Astrocyte of the cerebellum (primary cell): ENCODE data around the gene ALB.

ENCODE experiments used
- DNase-seq: peaks from one replicate; pipeline ENCODE4 v3.0.0-alpha.2; 2011; ENCODE audit warnings: low read depth
- H3K4me3 ChIP-seq: 2 replicates; pipeline ENCODE4 v1.5.1; 2011; ENCODE audit warnings: mild to moderate bottlenecking, low read depth, low read length, moderate library complexity
- in situ Hi-C: cut with HindIII; loops from 2 replicates; pipeline ENCODE4 v1.10.0; 2017; ENCODE audit warnings: low sequenced_read_pairs
- TF ChIP-seq, protein P1 (sequence below): IDR thresholded peaks from 2 replicates; pipeline ENCODE4 v1.5.1; 2012; ENCODE audit warnings: low read length, low read depth, moderate library complexity, mild to moderate bottlenecking; ENCODE audit errors: missing control alignments

ALB gene

DNA sequence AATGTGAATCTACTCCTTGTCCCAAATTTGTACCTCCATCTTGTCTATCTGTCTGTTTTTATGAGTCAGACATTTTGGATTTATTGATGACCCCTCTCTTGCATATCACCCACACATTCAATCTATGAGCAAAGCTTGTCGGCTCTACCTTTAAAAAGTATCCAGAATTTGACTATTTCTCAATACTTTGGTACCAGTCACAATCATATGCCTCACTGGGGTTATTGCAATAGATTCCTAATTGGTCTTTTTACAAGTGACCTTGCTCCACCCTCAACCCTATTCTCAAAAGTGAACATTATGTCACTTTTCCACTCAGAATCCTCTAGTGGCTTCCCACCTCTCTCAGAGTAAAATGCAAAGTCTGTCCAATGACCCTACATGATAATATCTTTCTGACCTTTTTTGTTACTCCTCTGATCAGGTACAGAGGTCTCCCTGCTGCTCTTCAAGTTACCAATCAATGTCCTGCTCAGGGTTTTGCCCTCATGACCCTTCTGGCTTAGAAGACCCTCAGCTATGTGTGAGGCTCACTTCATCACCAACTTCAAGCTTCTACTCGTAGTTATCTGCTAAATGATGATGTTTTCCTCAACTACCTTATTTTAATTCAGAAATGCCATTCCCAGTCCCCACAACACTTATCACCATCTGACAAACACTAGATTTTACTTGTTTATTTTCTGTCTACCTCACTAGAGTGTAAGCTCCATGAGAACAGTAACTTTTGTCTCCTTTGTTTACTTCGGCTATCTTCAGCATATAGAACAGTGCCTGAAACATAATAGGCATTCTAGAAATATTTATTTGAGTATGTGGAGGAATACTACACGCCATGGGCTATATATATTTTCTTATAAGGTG lies 54.3 kb downstream of the ALB start:
- TF ChIP-seq, protein P1, sequence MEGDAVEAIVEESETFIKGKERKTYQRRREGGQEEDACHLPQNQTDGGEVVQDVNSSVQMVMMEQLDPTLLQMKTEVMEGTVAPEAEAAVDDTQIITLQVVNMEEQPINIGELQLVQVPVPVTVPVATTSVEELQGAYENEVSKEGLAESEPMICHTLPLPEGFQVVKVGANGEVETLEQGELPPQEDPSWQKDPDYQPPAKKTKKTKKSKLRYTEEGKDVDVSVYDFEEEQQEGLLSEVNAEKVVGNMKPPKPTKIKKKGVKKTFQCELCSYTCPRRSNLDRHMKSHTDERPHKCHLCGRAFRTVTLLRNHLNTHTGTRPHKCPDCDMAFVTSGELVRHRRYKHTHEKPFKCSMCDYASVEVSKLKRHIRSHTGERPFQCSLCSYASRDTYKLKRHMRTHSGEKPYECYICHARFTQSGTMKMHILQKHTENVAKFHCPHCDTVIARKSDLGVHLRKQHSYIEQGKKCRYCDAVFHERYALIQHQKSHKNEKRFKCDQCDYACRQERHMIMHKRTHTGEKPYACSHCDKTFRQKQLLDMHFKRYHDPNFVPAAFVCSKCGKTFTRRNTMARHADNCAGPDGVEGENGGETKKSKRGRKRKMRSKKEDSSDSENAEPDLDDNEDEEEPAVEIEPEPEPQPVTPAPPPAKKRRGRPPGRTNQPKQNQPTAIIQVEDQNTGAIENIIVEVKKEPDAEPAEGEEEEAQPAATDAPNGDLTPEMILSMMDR: no peak
- no peak for DNase-seq
- in situ Hi-C loops: no loop called here
- H3K4me3 ChIP-seq: no peak overlapping the region

DNA sequence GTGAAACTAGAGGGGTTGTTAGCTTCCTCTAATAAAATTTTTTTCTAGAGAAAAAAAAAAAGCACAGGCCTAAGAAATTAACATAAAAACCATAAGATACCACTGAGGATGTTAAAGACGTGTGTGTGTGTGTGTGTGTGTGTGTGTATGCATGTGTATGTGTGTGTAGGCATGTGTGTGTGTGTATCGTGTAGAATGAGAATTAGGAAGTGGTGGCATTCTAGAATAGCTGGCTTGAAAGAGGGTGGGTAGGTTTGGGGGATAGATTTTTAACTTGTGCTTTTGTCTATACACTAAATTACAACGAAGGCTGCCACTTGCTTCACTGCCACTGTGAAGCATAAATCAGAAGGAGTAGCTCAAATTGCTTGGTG lies 54.9 kb downstream of the ALB start:
- no peak for DNase-seq
- no peak overlapping the region for H3K4me3 ChIP-seq
- in situ Hi-C loops: no loop called here
- TF ChIP-seq, protein P1: no peak

DNA sequence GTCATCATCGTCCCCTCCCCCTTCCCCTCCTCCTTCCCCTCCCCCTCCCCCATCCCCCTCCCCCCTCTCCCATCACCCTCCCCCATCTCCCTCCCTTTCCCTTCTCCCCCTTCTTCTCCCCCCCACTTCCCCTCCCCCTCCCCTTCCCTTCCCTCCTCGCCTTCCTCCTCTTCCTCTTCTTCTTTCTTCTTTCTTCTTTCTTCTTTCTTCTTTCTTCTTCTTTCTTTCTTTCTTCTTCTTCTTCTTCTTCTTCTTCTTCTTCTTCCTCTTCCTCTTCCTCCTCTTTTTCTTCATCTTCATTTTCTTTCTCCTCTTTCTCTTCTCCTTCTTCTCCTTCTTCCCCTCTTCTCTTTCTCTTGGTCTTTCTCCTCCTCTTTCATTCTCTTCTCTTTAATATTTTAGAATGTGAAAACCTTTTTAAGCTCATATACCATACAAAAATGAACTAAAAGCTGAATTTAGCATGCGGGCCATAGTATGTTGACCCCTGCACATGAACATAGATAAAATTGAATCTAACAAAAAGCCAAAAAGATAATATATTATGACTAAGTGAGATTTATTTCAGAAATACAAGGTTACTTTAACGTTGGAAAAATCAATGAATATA lies 56.9 kb downstream of the ALB start:
- DNase-seq: no peak
- H3K4me3 ChIP-seq: no peak overlapping the region
- in situ Hi-C loops: no loop called here
- TF ChIP-seq, protein P1: no peak

DNA sequence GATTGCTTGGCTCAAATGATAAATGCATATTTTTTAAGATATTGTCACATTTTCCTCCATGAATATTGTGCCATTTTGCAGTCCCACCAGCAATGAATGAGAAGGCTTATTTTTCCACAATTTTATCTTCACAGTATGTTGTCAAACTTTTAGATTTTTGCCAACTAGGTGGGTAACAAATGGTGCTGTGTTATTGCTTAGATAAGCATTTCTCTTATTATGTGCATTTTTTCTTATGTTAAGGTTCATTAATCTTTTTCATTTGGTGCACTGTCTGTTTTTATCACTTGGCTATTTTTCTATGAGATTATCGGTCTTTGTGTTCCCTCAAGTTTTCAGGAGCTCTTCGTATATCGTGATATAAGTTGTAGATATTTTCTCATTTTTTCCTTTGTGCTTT lies 64.1 kb downstream of the ALB start:
- TF ChIP-seq, protein P1: no peak
- in situ Hi-C loops: no loop called here
- DNase-seq: no peak
- H3K4me3 ChIP-seq: no peak overlapping the region

DNA sequence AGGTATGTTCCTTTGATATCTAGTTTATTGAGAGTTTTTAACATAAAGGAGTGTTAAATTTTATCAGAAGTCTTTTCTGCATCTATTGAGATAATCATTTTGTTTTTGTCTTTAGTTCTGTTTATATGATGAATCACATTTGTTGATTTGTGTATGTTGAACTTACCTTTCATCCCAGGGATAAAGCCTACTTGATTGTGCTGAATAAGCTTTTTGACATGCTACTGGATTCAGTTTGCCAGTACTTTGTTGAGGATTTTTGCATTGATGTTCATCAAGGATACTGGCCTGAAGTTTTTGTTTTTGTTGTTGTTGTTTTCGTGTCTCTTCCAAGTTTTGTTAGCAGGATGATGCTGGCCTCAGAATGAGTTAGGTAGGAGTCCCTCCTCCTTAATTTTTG lies 66.6 kb downstream of the ALB start:
- no peak for DNase-seq
- H3K4me3 ChIP-seq: no peak overlapping the region
- in situ Hi-C loops: no loop called here
- TF ChIP-seq, protein P1: no peak
